ENCODE data around the gene SLC35B1.

GRCh38 chr17:49677933-49678847, 29.6 kb downstream of the SLC35B1 start, which contains the start of gene SPOP:
- TF ChIP-seq CTCF (conservative IDR thresholded peaks at IDR 0.05): no peak
- TF ChIP-seq EZH2 (IDR thresholded peaks at IDR 0.05; ENCODE audit: low read depth): no peak
